NCI-H2171 (cell line): ENCODE data around the gene ARID3A.

Experiments used
- DNase-seq: peaks from one replicate; lab custom pipeline; 2025; lab: John Stamatoyannopoulos, UW

Gene ARID3A

GRCh38 chr19:912181-913079, 13.4 kb upstream of the ARID3A start:
- no peak for DNase-seq

GRCh38 chr19:913080-913748, 12.6 kb upstream of the ARID3A start, which contains the start of gene R3HDM4:
Gene R3HDM4 (minus strand): TSS chr19:913219. CDS start chr19:913157, 62 bp downstream.
- DNase-seq, result no peak

GRCh38 chr19:916645-917322, 9.1 kb upstream of the ARID3A start:
- no peak for DNase-seq

- no peak for DNase-seq
Measured at GRCh38 chr19:917323-918151, 8.3 kb upstream of the ARID3A start, which contains the start of gene KISS1R. Gene KISS1R (plus strand): TSS chr19:917333. CDS start chr19:917503, 170 bp downstream.

GRCh38 chr19:918152-918437, 7.7 kb upstream of the ARID3A start:
- DNase-seq, result no peak

- peak; percentile 77 for DNase-seq
Measured at GRCh38 chr19:918481-919198, 7.2 kb upstream of the ARID3A start.

GRCh38 chr19:919199-920050, 6.4 kb upstream of the ARID3A start:
- peak; percentile 77 for DNase-seq

- peak; percentile 89 for DNase-seq
Measured at GRCh38 chr19:920051-920864, 5.6 kb upstream of the ARID3A start.

- no peak for DNase-seq
Measured at GRCh38 chr19:924553-925086, 1.2 kb upstream of the ARID3A start.

- DNase-seq, result peak; percentile 84
Measured at GRCh38 chr19:925087-925525, 729 bp upstream of the ARID3A start.

GRCh38 chr19:926323-926588, 421 bp downstream of the ARID3A start:
- no peak for DNase-seq

- no peak for DNase-seq
Measured at GRCh38 chr19:926589-927350, 935 bp downstream of the ARID3A start.

GRCh38 chr19:927351-927779, 1.5 kb downstream of the ARID3A start:
- no peak for DNase-seq

- DNase-seq, result no peak
Measured at GRCh38 chr19:927780-928401, 2.1 kb downstream of the ARID3A start.

GRCh38 chr19:928471-929202, 2.8 kb downstream of the ARID3A start:
- DNase-seq, result no peak

- DNase-seq, result no peak
Measured at GRCh38 chr19:929203-929890, 3.5 kb downstream of the ARID3A start.

- no peak for DNase-seq
Measured at GRCh38 chr19:929891-930258, 4.0 kb downstream of the ARID3A start.
